GM12875 (cell line): Measurements from ENCODE around the gene GASK1A.
A peak's percentile ranks its signal among the peaks of the same experiment; 100 is the strongest.

Experiments used
- H3K4me3 ChIP-seq: one replicate; pipeline ENCODE4 v1.5.1; 2011; ENCODE audit warnings: low read depth, low read length, control low read depth
- TF ChIP-seq, protein P1 (sequence below): IDR thresholded peaks from 2 replicates; pipeline ENCODE4 v1.5.1; 2011; ENCODE audit warnings: low read depth, mild to moderate bottlenecking, control low read depth, inconsistent platforms, low read length, moderate library complexity, borderline replicate concordance; ENCODE audit not compliant: insufficient read depth

GASK1A gene

DNA sequence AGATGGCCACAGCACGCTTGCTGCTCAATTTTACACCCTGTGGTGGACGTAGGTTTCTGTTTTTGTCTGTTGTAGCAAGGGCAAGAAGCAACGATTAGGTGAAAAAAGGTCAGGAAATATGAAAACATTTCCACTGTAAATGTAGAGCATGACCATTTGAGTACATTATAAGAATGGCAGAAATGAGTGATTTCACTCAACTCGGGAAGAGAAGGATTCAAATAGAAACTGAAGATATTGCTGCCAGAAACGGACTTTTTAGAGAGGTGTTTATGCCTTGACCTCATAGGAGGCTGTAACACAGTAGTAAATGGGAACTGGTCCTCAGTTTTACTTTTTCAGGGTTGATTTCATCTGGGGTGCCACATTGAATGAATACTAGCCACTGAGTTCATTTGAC, 33.1 kb upstream of the GASK1A start:
- H3K4me3 ChIP-seq = no peak overlapping the region
- TF ChIP-seq, protein P1, sequence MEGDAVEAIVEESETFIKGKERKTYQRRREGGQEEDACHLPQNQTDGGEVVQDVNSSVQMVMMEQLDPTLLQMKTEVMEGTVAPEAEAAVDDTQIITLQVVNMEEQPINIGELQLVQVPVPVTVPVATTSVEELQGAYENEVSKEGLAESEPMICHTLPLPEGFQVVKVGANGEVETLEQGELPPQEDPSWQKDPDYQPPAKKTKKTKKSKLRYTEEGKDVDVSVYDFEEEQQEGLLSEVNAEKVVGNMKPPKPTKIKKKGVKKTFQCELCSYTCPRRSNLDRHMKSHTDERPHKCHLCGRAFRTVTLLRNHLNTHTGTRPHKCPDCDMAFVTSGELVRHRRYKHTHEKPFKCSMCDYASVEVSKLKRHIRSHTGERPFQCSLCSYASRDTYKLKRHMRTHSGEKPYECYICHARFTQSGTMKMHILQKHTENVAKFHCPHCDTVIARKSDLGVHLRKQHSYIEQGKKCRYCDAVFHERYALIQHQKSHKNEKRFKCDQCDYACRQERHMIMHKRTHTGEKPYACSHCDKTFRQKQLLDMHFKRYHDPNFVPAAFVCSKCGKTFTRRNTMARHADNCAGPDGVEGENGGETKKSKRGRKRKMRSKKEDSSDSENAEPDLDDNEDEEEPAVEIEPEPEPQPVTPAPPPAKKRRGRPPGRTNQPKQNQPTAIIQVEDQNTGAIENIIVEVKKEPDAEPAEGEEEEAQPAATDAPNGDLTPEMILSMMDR = no peak

- H3K4me3 ChIP-seq = no peak overlapping the region
- TF ChIP-seq, protein P1 = no peak
These were observed 21.5 kb upstream of the GASK1A start for GRCh38 chr3:42957573-42957972.

- TF ChIP-seq, protein P1 = no peak
- no peak overlapping the region for H3K4me3 ChIP-seq
These were observed 18.8 kb upstream of the GASK1A start for GRCh38 chr3:42960282-42960681.

- TF ChIP-seq, protein P1 = no peak
- no peak overlapping the region for H3K4me3 ChIP-seq
These were observed 18.3 kb upstream of the GASK1A start for GRCh38 chr3:42960786-42961185.

DNA sequence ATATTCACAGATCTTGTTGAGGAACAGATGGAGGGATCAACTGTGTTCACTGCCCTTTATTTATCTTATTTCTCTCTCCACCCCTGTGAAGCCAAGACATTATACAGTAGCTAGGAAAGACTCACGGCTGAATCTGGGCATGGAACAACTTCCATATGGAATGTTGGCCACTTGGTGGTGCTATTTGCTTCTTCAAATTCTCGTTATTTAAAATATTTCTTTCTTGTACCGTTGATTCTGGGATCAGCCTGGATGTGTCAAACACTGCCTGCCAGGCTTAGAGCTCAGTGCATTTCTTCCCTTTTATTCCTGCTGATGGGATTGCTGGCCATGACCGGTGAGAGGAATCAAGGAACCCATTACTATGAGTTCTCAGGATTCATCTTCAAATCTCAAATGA, 17.5 kb upstream of the GASK1A start:
- H3K4me3 ChIP-seq = no peak overlapping the region
- TF ChIP-seq, protein P1 = peak; percentile 37; the same call in 1 of the 2 replicates

GRCh38 chr3:42963269-42963668, 15.8 kb upstream of the GASK1A start:
- H3K4me3 ChIP-seq = no peak overlapping the region
- TF ChIP-seq, protein P1 = no peak

DNA sequence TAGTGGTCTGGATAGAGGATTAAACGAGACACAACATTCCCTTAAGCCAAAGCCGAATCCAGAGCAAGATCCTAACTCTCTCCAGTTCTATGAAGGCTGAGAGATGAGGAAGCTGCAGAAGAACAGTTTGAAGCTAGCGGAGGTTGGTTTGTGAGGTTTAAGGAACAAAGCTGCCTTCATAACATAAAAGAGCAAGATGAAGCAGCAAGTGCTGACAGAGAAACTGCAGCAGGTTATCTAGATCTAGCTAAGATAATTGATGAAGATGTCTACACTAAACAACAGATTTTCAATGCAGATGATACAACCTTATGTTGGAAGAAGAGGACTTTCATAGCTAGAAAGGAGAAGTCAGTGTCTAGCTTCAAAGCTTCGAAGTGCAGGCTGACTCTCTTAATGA, 14.8 kb upstream of the GASK1A start:
- H3K4me3 ChIP-seq = no peak overlapping the region
- TF ChIP-seq, protein P1 = no peak
